ENCODE results near the gene DCAF7.

Gene DCAF7

DNA sequence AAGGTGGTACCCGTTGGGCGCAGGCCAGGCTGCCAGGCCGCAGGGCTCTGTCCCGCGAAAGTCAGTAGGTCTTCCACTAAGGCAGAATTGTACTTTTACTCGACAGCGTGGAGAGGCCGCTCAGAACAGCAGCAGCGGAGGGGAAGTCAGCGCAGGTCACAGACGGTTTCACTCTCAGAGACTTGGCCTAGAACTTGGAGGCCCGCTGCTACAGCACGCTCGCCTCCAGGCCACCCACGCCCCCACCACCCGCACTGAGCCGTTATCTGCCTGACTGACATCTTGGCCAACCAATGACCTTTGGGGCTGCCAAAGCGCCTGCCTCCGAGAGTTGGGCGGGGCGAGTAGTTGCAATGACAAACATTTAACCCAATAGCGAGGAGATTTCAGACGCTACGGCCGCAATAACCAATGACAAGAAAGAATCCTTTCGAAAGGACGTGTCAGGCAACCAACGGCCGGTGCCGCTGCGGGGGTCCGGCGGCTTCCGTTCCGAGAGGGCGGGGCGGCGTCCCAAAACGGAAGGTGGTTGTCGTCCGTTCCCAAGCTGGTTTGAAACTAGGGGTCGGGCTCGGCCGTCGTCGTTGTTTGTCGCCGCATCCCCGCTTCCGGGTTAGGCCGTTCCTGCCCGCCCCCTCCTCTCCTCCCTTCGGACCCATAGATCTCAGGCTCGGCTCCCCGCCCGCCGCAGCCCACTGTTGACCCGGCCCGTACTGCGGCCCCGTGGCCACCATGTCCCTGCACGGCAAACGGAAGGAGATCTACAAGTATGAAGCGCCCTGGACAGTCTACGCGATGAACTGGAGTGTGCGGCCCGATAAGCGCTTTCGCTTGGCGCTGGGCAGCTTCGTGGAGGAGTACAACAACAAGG lies at the start of gene DCAF7:
Gene DCAF7 (plus strand): TSS at position 532 of the 871 bp plus-strand sequence. CDS start 201 bp downstream, at position 733.
- in situ Hi-C loops (cut with HindIII; ENCODE audit: low pct_unique_long_range_greater_than_20kb, low sequenced_read_pairs) = no loop called here
- TF ChIP-seq JUND (IDR thresholded peaks at IDR 0.05; ENCODE audit: low read depth) = no peak
- DNase-seq (ENCODE audit: low read depth in 1 of 2, low spot score in 1 of 2) = peak; percentile 99 to 100

DNA sequence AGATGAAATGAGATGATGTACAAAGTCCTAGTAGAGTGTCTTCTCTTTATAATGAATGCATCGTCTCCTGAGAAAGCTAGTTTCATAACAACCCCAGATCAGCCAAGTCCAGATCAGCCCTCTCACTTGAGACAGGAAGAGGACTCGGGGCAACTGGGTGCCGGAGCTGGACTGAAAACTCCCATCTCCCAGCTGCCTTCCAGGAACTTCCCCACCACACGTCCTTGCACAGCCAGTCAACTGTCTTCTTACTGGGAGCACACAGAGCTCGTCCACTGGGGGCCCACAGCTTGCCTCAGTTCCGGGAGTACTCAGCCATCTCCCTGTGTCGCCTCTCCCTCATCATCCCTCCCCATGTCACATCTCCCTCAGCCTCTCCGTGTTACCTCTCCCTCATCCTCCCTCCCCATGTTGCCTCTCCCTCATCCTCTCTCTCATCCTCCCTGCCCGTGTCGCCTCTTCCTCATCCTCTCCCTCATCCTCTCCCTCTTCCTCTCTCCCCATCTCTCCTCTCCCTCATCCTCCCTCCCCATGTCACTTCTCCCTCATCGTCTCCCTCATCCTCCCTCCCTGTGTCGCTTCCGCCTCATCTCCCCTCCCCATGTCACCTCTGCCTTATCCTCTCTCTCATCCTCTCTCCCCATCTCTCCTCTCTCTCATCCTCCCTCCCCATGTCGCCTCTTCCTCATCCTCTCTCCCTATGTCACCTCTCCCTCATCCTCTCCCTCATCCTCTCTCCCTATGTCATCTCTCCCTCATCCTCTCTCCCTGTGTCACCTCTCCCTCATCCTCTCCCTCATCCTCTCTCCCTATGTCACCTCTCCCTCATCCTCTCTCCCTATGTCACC lies 49.5 kb upstream of the DCAF7 start:
- in situ Hi-C loops (cut with HindIII; ENCODE audit: low pct_unique_long_range_greater_than_20kb, low sequenced_read_pairs) = no loop called here
- no peak for DNase-seq (ENCODE audit: low read depth in 1 of 2, low spot score in 1 of 2)

DNA sequence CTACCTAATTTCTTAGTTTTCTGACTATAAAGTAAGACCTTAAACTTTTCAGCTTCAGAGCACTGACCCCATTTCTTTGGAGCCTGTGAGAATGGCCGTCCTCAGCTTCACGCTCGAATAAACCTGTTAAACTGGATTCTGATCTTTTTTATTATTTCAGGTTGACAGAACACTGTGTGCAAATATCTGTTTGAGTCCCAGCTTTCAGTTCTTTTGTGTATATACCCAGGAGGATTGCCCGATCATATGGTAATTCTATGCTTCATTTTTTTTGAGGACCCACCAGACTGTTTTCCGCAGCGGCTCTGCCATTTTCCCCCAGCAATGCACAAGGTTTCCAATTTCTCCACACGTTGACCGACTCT lies 47.0 kb upstream of the DCAF7 start:
- DNase-seq (ENCODE audit: low read depth in 1 of 2, low spot score in 1 of 2) = peak in 1 of 2 experiments; percentile 65

More for the DNA sequence above, 49.5 kb upstream of the DCAF7 start:
- TF ChIP-seq JUND (IDR thresholded peaks at IDR 0.05; ENCODE audit: low read depth) = no peak

GRCh38 chr17:63504261-63504660 lies 46.0 kb upstream of the DCAF7 start:
- in situ Hi-C loops (cut with HindIII; ENCODE audit: low pct_unique_long_range_greater_than_20kb, low sequenced_read_pairs) = no loop called here
- TF ChIP-seq JUND (IDR thresholded peaks at IDR 0.05; ENCODE audit: low read depth) = no peak
- DNase-seq (ENCODE audit: low read depth in 1 of 2, low spot score in 1 of 2) = no peak

More for the DNA sequence above, 47.0 kb upstream of the DCAF7 start:
- in situ Hi-C loops (cut with HindIII; ENCODE audit: low pct_unique_long_range_greater_than_20kb, low sequenced_read_pairs) = no loop called here
- TF ChIP-seq JUND (IDR thresholded peaks at IDR 0.05; ENCODE audit: low read depth) = no peak

GRCh38 chr17:63505341-63505740 lies 44.9 kb upstream of the DCAF7 start:
- DNase-seq (ENCODE audit: low read depth in 1 of 2, low spot score in 1 of 2) = no peak
- TF ChIP-seq JUND (IDR thresholded peaks at IDR 0.05; ENCODE audit: low read depth) = no peak
- in situ Hi-C loops (cut with HindIII; ENCODE audit: low pct_unique_long_range_greater_than_20kb, low sequenced_read_pairs) = no loop called here

DNA sequence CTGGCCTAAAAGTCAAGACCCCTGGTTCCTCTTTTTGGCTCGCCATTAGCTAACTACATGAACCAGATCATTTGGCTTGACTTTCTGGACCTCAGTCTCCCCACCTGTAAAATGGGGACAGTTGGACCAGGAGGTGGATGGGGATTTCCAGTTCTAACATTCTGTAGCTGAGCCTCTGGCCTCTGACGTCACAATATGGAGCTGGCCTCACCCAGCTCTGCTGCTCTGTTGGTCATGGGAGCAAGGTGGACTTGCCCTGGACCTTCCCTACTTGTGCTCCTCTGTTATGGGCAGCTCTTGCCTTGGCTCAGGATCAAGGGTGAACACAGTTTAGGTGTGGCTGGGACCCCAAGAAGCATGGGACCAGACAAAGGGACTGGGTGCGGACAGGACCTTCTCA lies 43.6 kb upstream of the DCAF7 start:
- no peak for DNase-seq (ENCODE audit: low read depth in 1 of 2, low spot score in 1 of 2)
- TF ChIP-seq JUND (IDR thresholded peaks at IDR 0.05; ENCODE audit: low read depth) = no peak
- in situ Hi-C loops (cut with HindIII; ENCODE audit: low pct_unique_long_range_greater_than_20kb, low sequenced_read_pairs) = no loop called here

DNA sequence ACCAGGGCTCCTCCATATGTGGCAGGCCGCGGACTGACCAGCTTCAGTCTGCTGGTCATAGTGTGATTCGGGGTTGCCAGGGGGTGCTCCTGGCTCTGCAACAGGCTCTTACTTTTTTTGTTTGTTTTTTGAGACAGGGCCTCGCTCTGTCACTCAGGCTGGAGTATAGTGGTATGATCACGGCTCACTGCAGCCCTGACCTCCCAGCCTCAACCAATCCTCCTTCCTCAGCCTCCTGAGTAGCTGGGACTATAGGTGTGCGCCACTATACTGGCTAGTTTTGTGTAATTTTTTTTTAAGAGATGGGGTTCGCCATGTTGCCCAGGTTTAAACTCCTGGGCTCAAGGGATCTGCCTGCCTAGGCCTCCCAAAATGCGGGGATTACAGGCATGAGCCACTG lies 38.9 kb upstream of the DCAF7 start:
- no peak for DNase-seq (ENCODE audit: low read depth in 1 of 2, low spot score in 1 of 2)
- TF ChIP-seq JUND (IDR thresholded peaks at IDR 0.05; ENCODE audit: low read depth) = no peak
- in situ Hi-C loops (cut with HindIII; ENCODE audit: low pct_unique_long_range_greater_than_20kb, low sequenced_read_pairs) = no loop called here

DNA sequence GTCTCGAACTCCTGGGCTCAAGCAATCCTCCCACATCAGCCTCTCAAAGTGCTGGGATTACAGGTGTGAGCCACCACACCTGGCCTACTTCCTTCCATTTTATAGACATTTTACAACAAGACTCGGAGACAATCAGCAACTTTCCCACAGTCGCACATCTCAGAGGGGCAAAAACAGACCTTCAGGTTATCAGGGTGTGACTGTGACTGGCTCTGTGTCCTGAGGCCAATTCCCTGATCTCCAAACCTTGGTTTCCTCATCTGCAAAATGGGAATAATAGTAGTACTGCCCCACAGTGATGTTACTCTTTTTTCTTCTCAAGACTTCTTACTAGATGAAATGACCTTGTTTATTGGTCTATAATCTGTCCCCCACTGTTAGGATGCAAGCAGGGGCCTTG lies 37.9 kb upstream of the DCAF7 start:
- no peak for DNase-seq (ENCODE audit: low read depth in 1 of 2, low spot score in 1 of 2)
- TF ChIP-seq JUND (IDR thresholded peaks at IDR 0.05; ENCODE audit: low read depth) = no peak
- in situ Hi-C loops (cut with HindIII; ENCODE audit: low pct_unique_long_range_greater_than_20kb, low sequenced_read_pairs) = no loop called here

- no peak for DNase-seq (ENCODE audit: low read depth in 1 of 2, low spot score in 1 of 2)
- in situ Hi-C loops (cut with HindIII; ENCODE audit: low pct_unique_long_range_greater_than_20kb, low sequenced_read_pairs) = no loop called here
- TF ChIP-seq JUND (IDR thresholded peaks at IDR 0.05; ENCODE audit: low read depth) = no peak
Measured at GRCh38 chr17:63512896-63513644, 37.2 kb upstream of the DCAF7 start.

- in situ Hi-C loops (cut with HindIII; ENCODE audit: low pct_unique_long_range_greater_than_20kb, low sequenced_read_pairs) = no loop called here
- TF ChIP-seq JUND (IDR thresholded peaks at IDR 0.05; ENCODE audit: low read depth) = no peak
- DNase-seq (ENCODE audit: low read depth in 1 of 2, low spot score in 1 of 2) = no peak
Measured at GRCh38 chr17:63514477-63514876, 35.8 kb upstream of the DCAF7 start.

DNA sequence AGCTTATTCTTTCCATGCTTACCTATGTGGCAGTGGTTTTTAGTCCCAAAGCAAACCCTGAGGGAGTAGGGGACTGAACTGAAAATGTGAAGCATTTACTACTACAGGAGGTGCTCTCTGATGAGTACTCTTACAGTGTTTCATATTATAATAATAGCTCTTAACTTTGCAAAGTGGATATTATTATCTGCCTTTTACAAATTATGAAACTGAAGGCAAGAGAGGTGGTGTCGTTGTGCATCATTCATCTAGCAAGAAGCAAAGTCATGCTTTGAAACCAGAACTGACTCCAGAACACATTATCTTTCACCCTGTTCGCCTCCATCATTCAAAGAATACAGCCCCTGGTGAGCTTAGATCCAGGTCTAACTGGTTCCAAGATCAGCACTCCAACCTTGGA lies 35.3 kb upstream of the DCAF7 start:
- in situ Hi-C loops (cut with HindIII; ENCODE audit: low pct_unique_long_range_greater_than_20kb, low sequenced_read_pairs) = no loop called here
- DNase-seq (ENCODE audit: low read depth in 1 of 2, low spot score in 1 of 2) = no peak
- TF ChIP-seq JUND (IDR thresholded peaks at IDR 0.05; ENCODE audit: low read depth) = no peak

- DNase-seq (ENCODE audit: low read depth in 1 of 2, low spot score in 1 of 2) = no peak
- no peak for TF ChIP-seq JUND (IDR thresholded peaks at IDR 0.05; ENCODE audit: low read depth)
- in situ Hi-C loops (cut with HindIII; ENCODE audit: low pct_unique_long_range_greater_than_20kb, low sequenced_read_pairs) = no loop called here
Measured at GRCh38 chr17:63515426-63515825, 34.9 kb upstream of the DCAF7 start.
